NCI-H1694 treated with DMSO at 0.1 percent for 48 hours (cell line): Measurements from ENCODE around the gene COLGALT1.

Experiments used
- DNase-seq: peaks from one replicate; lab custom pipeline; 2025; lab: John Stamatoyannopoulos, UW

COLGALT1 gene

GRCh38 chr19:17624314-17624991 is 69.0 kb downstream of the COLGALT1 start:
- DNase-seq: no peak

GRCh38 chr19:17625043-17625442 is 69.6 kb downstream of the COLGALT1 start:
- DNase-seq: no peak

- DNase-seq: no peak
Observed at GRCh38 chr19:17625980-17626379, 70.5 kb downstream of the COLGALT1 start.

GRCh38 chr19:17626456-17627015 is 71.1 kb downstream of the COLGALT1 start:
- DNase-seq: no peak

- no peak for DNase-seq
Observed at GRCh38 chr19:17627161-17627560, 71.7 kb downstream of the COLGALT1 start.

GRCh38 chr19:17627921-17628320 is 72.5 kb downstream of the COLGALT1 start:
- DNase-seq: no peak

- no peak for DNase-seq
Observed at GRCh38 chr19:17629760-17630159, 74.3 kb downstream of the COLGALT1 start.

GRCh38 chr19:17632577-17632976 is 77.1 kb downstream of the COLGALT1 start:
- DNase-seq: no peak
